ENCODE measurements around the gene PCDH8. TPM values are rescaled to one million over a fixed set of nuclear protein-coding genes. Genes with fewer than 3 reads are reported as not detected.

Gene PCDH8
- total RNA-seq, 1 experiment from 2014 or later: 0.83 TPM

GRCh38 chr13:52868190-52868589, 19.8 kb upstream of the PCDH8 start:
- Histone ChIP-seq H3K36me3 (replicated peaks; ENCODE audit: control insufficient read depth, insufficient read depth, low read length) (no peaks in the 10 kb centered on the region), H3K27me3 (ENCODE audit: control insufficient read depth, insufficient read depth, low read length) (peaks cover 2% of the 10 kb centered on the region; the same call in 1 of the 2 replicates), H3K4me3 (ENCODE audit: insufficient read depth, low read depth, low read length) (no peak overlapping the region)
- DNase-seq: no peak

GRCh38 chr13:52864941-52865340, 16.5 kb upstream of the PCDH8 start:
- H3K4me3 ChIP-seq (ENCODE audit: insufficient read depth, low read depth, low read length): no peak overlapping the region
- DNase-seq: no peak
- H3K36me3 ChIP-seq (replicated peaks; ENCODE audit: control insufficient read depth, insufficient read depth, low read length): no peaks in the 10 kb centered on the region
- peaks cover 2% of the 10 kb centered on the region; the same call in 1 of the 2 replicates for H3K27me3 ChIP-seq (ENCODE audit: control insufficient read depth, insufficient read depth, low read length)

GRCh38 chr13:52862358-52863206, 14.1 kb upstream of the PCDH8 start:
- Histone ChIP-seq H3K27me3 (ENCODE audit: control insufficient read depth, insufficient read depth, low read length) (no peaks in the 10 kb centered on the region), H3K36me3 (replicated peaks; ENCODE audit: control insufficient read depth, insufficient read depth, low read length) (no peaks in the 10 kb centered on the region), H3K4me3 (ENCODE audit: insufficient read depth, low read depth, low read length) (no peak overlapping the region)
- peak; percentile 76 for DNase-seq

- DNase-seq: no peak
- H3K36me3 ChIP-seq (replicated peaks; ENCODE audit: control insufficient read depth, insufficient read depth, low read length): no peaks in the 10 kb centered on the region
- peaks cover 28% of the 10 kb centered on the region for H3K27me3 ChIP-seq (ENCODE audit: control insufficient read depth, insufficient read depth, low read length)
- no peak overlapping the region for H3K4me3 ChIP-seq (ENCODE audit: insufficient read depth, low read depth, low read length)
Measured at GRCh38 chr13:52852444-52852843, 4.0 kb upstream of the PCDH8 start.

GRCh38 chr13:52851137-52851962, 2.9 kb upstream of the PCDH8 start:
- DNase-seq: peak; percentile 84
- peaks cover 37% of the 10 kb centered on the region for H3K27me3 ChIP-seq (ENCODE audit: control insufficient read depth, insufficient read depth, low read length)
- H3K36me3 ChIP-seq (replicated peaks; ENCODE audit: control insufficient read depth, insufficient read depth, low read length): no peaks in the 10 kb centered on the region
- peak overlapping the region; percentile 56 for H3K4me3 ChIP-seq (ENCODE audit: insufficient read depth, low read depth, low read length)

- Histone ChIP-seq H3K27me3 (ENCODE audit: control insufficient read depth, insufficient read depth, low read length) (peaks cover 45% of the 10 kb centered on the region), H3K4me3 (ENCODE audit: insufficient read depth, low read depth, low read length) (peak overlapping the region; percentile 56), H3K36me3 (replicated peaks; ENCODE audit: control insufficient read depth, insufficient read depth, low read length) (no peaks in the 10 kb centered on the region)
- DNase-seq: peak; percentile 93
Measured at GRCh38 chr13:52850396-52851136, 2.1 kb upstream of the PCDH8 start.

GRCh38 chr13:52850072-52850395, 1.6 kb upstream of the PCDH8 start:
- Histone ChIP-seq H3K27me3 (ENCODE audit: control insufficient read depth, insufficient read depth, low read length) (peaks cover 51% of the 10 kb centered on the region), H3K36me3 (replicated peaks; ENCODE audit: control insufficient read depth, insufficient read depth, low read length) (no peaks in the 10 kb centered on the region), H3K4me3 (ENCODE audit: insufficient read depth, low read depth, low read length) (peak overlapping the region; percentile 56)
- no peak for DNase-seq

GRCh38 chr13:52849291-52850071, 1.0 kb upstream of the PCDH8 start:
- H3K36me3 ChIP-seq (replicated peaks; ENCODE audit: control insufficient read depth, insufficient read depth, low read length): no peaks in the 10 kb centered on the region
- peaks cover 55% of the 10 kb centered on the region for H3K27me3 ChIP-seq (ENCODE audit: control insufficient read depth, insufficient read depth, low read length)
- peak overlapping the region; percentile 56 for H3K4me3 ChIP-seq (ENCODE audit: insufficient read depth, low read depth, low read length)
- peak; percentile 75 for DNase-seq

GRCh38 chr13:52847682-52848432, 583 bp downstream of the PCDH8 start:
- peak overlapping the region; percentile 34 for H3K4me3 ChIP-seq (ENCODE audit: insufficient read depth, low read depth, low read length)
- no peaks in the 10 kb centered on the region for H3K36me3 ChIP-seq (replicated peaks; ENCODE audit: control insufficient read depth, insufficient read depth, low read length)
- peak; percentile 61 for DNase-seq
- peaks cover 58% of the 10 kb centered on the region for H3K27me3 ChIP-seq (ENCODE audit: control insufficient read depth, insufficient read depth, low read length)

- Histone ChIP-seq H3K27me3 (ENCODE audit: control insufficient read depth, insufficient read depth, low read length) (peaks cover 58% of the 10 kb centered on the region), H3K4me3 (ENCODE audit: insufficient read depth, low read depth, low read length) (peak overlapping the region; percentile 6), H3K36me3 (replicated peaks; ENCODE audit: control insufficient read depth, insufficient read depth, low read length) (no peaks in the 10 kb centered on the region)
- DNase-seq: no peak
Measured at GRCh38 chr13:52847322-52847681, 1.1 kb downstream of the PCDH8 start.

- Histone ChIP-seq H3K36me3 (replicated peaks; ENCODE audit: control insufficient read depth, insufficient read depth, low read length) (no peaks in the 10 kb centered on the region), H3K27me3 (ENCODE audit: control insufficient read depth, insufficient read depth, low read length) (peaks cover 58% of the 10 kb centered on the region), H3K4me3 (ENCODE audit: insufficient read depth, low read depth, low read length) (peak overlapping the region; percentile 25)
- DNase-seq: peak; percentile 95
Measured at GRCh38 chr13:52846567-52847321, 1.7 kb downstream of the PCDH8 start.

- peak; percentile 90 for DNase-seq
- no peaks in the 10 kb centered on the region for H3K36me3 ChIP-seq (replicated peaks; ENCODE audit: control insufficient read depth, insufficient read depth, low read length)
- peak overlapping the region; percentile 29 for H3K4me3 ChIP-seq (ENCODE audit: insufficient read depth, low read depth, low read length)
- peaks cover 58% of the 10 kb centered on the region for H3K27me3 ChIP-seq (ENCODE audit: control insufficient read depth, insufficient read depth, low read length)
Measured at GRCh38 chr13:52845766-52846566, 2.5 kb downstream of the PCDH8 start.
